HG03039 (cell line): Measurements from ENCODE around the gene MIGA2.
"Not testable (repeated sequence)": the region's sequence is repeated elsewhere in the genome, so short reads cannot be mapped to it uniquely, and the experiment has no call there.

ENCODE experiments used
- ATAC-seq: cut with Tn5 transposase; IDR thresholded peaks from one replicate; pipeline ENCODE4 v1.9.1; 2021; ENCODE audit warnings: mild to moderate bottlenecking, moderate library complexity; ENCODE audit not compliant: unreplicated experiment

Gene MIGA2

GRCh38 chr9:129035838-129036237 lies 588 bp upstream of the MIGA2 start:
- not testable (repeated sequence) for ATAC-seq

- no peak for ATAC-seq
Measured at GRCh38 chr9:129036923-129037766, 719 bp downstream of the MIGA2 start.

- no peak for ATAC-seq
Measured at GRCh38 chr9:129037767-129038098, 1.3 kb downstream of the MIGA2 start.

GRCh38 chr9:129038109-129038852 lies 1.9 kb downstream of the MIGA2 start:
- no peak for ATAC-seq

- ATAC-seq: no peak
Measured at GRCh38 chr9:129040113-129040643, 3.8 kb downstream of the MIGA2 start.

- ATAC-seq: no peak
Measured at GRCh38 chr9:129042016-129042415, 5.6 kb downstream of the MIGA2 start.

GRCh38 chr9:129052592-129052991 lies 16.2 kb downstream of the MIGA2 start:
- no peak for ATAC-seq

- ATAC-seq: no peak
Measured at GRCh38 chr9:129053020-129053419, 16.6 kb downstream of the MIGA2 start.

- ATAC-seq: no peak
Measured at GRCh38 chr9:129054163-129054851, 17.9 kb downstream of the MIGA2 start.

- no peak for ATAC-seq
Measured at GRCh38 chr9:129058965-129059795, 22.8 kb downstream of the MIGA2 start.

GRCh38 chr9:129059796-129060785 lies 23.7 kb downstream of the MIGA2 start:
- no peak for ATAC-seq

GRCh38 chr9:129060991-129061390 lies 24.6 kb downstream of the MIGA2 start:
- ATAC-seq: no peak

- ATAC-seq: no peak
Measured at GRCh38 chr9:129063061-129063460, 26.6 kb downstream of the MIGA2 start.

GRCh38 chr9:129064499-129064908 lies 28.1 kb downstream of the MIGA2 start:
- ATAC-seq: no peak

- no peak for ATAC-seq
Measured at GRCh38 chr9:129068110-129068509, 31.7 kb downstream of the MIGA2 start.

- ATAC-seq: no peak
Measured at GRCh38 chr9:129068990-129069861, 32.8 kb downstream of the MIGA2 start.

- no peak for ATAC-seq
Measured at GRCh38 chr9:129069862-129070641, 33.6 kb downstream of the MIGA2 start.
